Neural cell (in vitro differentiated cells): ENCODE measurements around the gene CRADD. TPM values are rescaled to one million over a fixed set of nuclear protein-coding genes. Genes with fewer than 3 reads are reported as not detected.

Experiments used
- H2AFZ ChIP-seq: fragments of 200-600, 300-800 bp; sonication (generic), shearing (Covaris generic); 2 replicates; pipeline ENCODE4 v1.6.0; 2014; ENCODE audit warnings: low read depth, mild to moderate bottlenecking, antibody characterized with exemption, low read length, moderate library complexity
- H3F3A ChIP-seq: fragments of 200-600 bp; shearing (Covaris generic); 2 replicates; pipeline ENCODE4 v1.6.1; 2016; ENCODE audit warnings: mild to moderate bottlenecking, moderate library complexity, mixed read lengths, antibody characterized with exemption, low read length; ENCODE audit not compliant: insufficient read depth, poor library complexity, severe bottlenecking
- H3K27ac ChIP-seq: fragments of 200-600, 300-800 bp; sonication (generic), shearing (Covaris generic); 2 replicates; pipeline ENCODE4 v1.5.1; 2014; ENCODE audit warnings: mild to moderate bottlenecking, low read length, moderate library complexity
- H3K27me3 ChIP-seq: fragments of 300-800, 200-600 bp; sonication (generic), shearing (Covaris generic); 2 replicates; pipeline ENCODE4 v1.6.0; 2014; ENCODE audit warnings: mild to moderate bottlenecking, low read depth, low read length, moderate library complexity; ENCODE audit not compliant: insufficient read depth
- H3K36me3 ChIP-seq: fragments of 300-800, 200-600 bp; sonication (generic), shearing (Covaris generic); 2 replicates; pipeline ENCODE4 v1.5.1; 2014; ENCODE audit warnings: mild to moderate bottlenecking, antibody characterized with exemption, low read length, moderate library complexity; ENCODE audit not compliant: insufficient read depth
- H3K4me2 ChIP-seq: fragments of 300-800, 200-600 bp; sonication (generic), shearing (Covaris generic); 2 replicates; pipeline ENCODE4 v1.6.0; 2014; ENCODE audit warnings: mild to moderate bottlenecking, low read length
- H3K4me3 ChIP-seq: fragments of 300-800, 200-600 bp; sonication (generic), shearing (Covaris generic); 2 replicates; pipeline ENCODE4 v1.5.1; 2014; ENCODE audit warnings: mild to moderate bottlenecking, low read length, moderate library complexity
- H3K79me2 ChIP-seq: fragments of 200-600 bp; shearing (Covaris generic); replicated peaks from 2 replicates; pipeline ENCODE4 v1.6.0; 2014; ENCODE audit warnings: mild to moderate bottlenecking, low read length, moderate library complexity; ENCODE audit not compliant: insufficient read depth
- H3K9ac ChIP-seq: fragments of 300-800, 200-600 bp; sonication (generic), shearing (Covaris generic); 2 replicates; pipeline ENCODE4 v1.6.1; 2016; ENCODE audit warnings: mild to moderate bottlenecking, low read length, mixed read lengths
- H3K9me2 ChIP-seq: fragments of 200-600 bp; shearing (Covaris generic); 2 replicates; pipeline ENCODE4 v1.6.1; 2016; ENCODE audit warnings: mild to moderate bottlenecking, low read length, mixed read lengths; ENCODE audit not compliant: insufficient read depth
- H3K9me3 ChIP-seq: fragments of 200-600, 300-800 bp; sonication (generic), shearing (Covaris generic); 2 replicates; pipeline ENCODE4 v1.6.1; 2016; ENCODE audit warnings: mild to moderate bottlenecking, mixed run types, low read length, moderate library complexity, mixed read lengths
- H4K20me1 ChIP-seq: fragments of 200-600 bp; shearing (Covaris generic); 2 replicates; pipeline ENCODE4 v1.6.1; 2016; ENCODE audit warnings: mild to moderate bottlenecking, mixed run types; ENCODE audit not compliant: insufficient read depth
- CTCF ChIP-seq: fragments of 450-650 bp; IDR thresholded peaks from 2 replicates; pipeline ENCODE4 v1.5.1; 2014; ENCODE audit warnings: antibody characterized with exemption, mild to moderate bottlenecking, moderate library complexity; ENCODE audit not compliant: poor library complexity, severe bottlenecking
- EP300 ChIP-seq: fragments of 450-650 bp; conservative IDR thresholded peaks from 2 replicates; pipeline ENCODE4 v1.6.1; 2014; ENCODE audit warnings: antibody characterized with exemption, mild to moderate bottlenecking, moderate library complexity; ENCODE audit not compliant: poor library complexity, severe bottlenecking
- EZH2 ChIP-seq: fragments of 200-600, 300-800 bp; shearing (Covaris generic), sonication (generic); IDR thresholded peaks from 2 replicates; pipeline ENCODE4 v1.6.1; 2014; ENCODE audit warnings: antibody characterized with exemption, low read length, borderline replicate concordance, mild to moderate bottlenecking; ENCODE audit not compliant: insufficient read depth, poor library complexity, severe bottlenecking
- MXI1 ChIP-seq: fragments of 450-650 bp; conservative IDR thresholded peaks from 2 replicates; pipeline ENCODE4 v1.6.1; 2014; ENCODE audit warnings: antibody characterized with exemption, mild to moderate bottlenecking; ENCODE audit not compliant: poor library complexity, severe bottlenecking
- POLR2AphosphoS5 ChIP-seq: IDR thresholded peaks from 2 replicates; pipeline ENCODE4 v1.6.1; 2012
- RAD21 ChIP-seq: fragments of 450-650 bp; conservative IDR thresholded peaks from 2 replicates; pipeline ENCODE4 v1.6.1; 2014; ENCODE audit warnings: antibody characterized with exemption, mild to moderate bottlenecking, moderate library complexity
- REST ChIP-seq: IDR thresholded peaks from 2 replicates; pipeline ENCODE4 v1.6.1; 2012; ENCODE audit warnings: borderline replicate concordance
- SMC3 ChIP-seq: fragments of 450-650 bp; conservative IDR thresholded peaks from 2 replicates; pipeline ENCODE4 v1.6.1; 2014; ENCODE audit warnings: antibody characterized with exemption, mild to moderate bottlenecking, moderate library complexity; ENCODE audit not compliant: poor library complexity
- TAF1 ChIP-seq: IDR thresholded peaks from 2 replicates; pipeline ENCODE4 v1.6.1; 2012; ENCODE audit warnings: low read depth
- polyA plus RNA-seq: library from polyadenylated mRNA; depleted of rRNA; stranded (reverse); fragments of >200 nt; gene quantifications from 2 replicates; pipeline ENCODE4 v1.2.3, GENCODE V29; 2014

CRADD gene
- polyA plus RNA-seq, 1 donor from 2014 or later: 23.5 TPM

- TF ChIP-seq EZH2 (no peak), SMC3 (no peak), TAF1 (no peak)
Measured at GRCh38 chr12:93737457-93738198, 60.5 kb downstream of the CRADD start (continued).

GRCh38 chr12:93738199-93739058 lies 61.3 kb downstream of the CRADD start:
- no peaks in the 10 kb centered on the region for H3K9me3 ChIP-seq
- H3K4me2 ChIP-seq: no peak overlapping the region
- no peaks in the 10 kb centered on the region for H3K79me2 ChIP-seq
- no peak overlapping the region for H3K27ac ChIP-seq
- H3K4me3 ChIP-seq: no peak overlapping the region
- no peaks in the 10 kb centered on the region for H3K36me3 ChIP-seq
- no peak overlapping the region for H2AFZ ChIP-seq
- no peak for TF ChIP-seq CTCF
- TF ChIP-seq REST: no peak
- TF ChIP-seq EP300: no peak
- TF ChIP-seq SMC3: no peak
- no peak for TF ChIP-seq MXI1
- TF ChIP-seq RAD21: no peak
- no peak overlapping the region for H3K9ac ChIP-seq
- H4K20me1 ChIP-seq: no peaks in the 10 kb centered on the region
- H3F3A ChIP-seq: peaks cover 2% of the 10 kb centered on the region
- no peaks in the 10 kb centered on the region for H3K9me2 ChIP-seq
- peaks cover 12% of the 10 kb centered on the region for H3K27me3 ChIP-seq

- peaks cover 2% of the 10 kb centered on the region for H3F3A ChIP-seq
- H3K9me3 ChIP-seq: no peaks in the 10 kb centered on the region
- no peaks in the 10 kb centered on the region for H3K9me2 ChIP-seq
- no peak overlapping the region for H3K9ac ChIP-seq
- H2AFZ ChIP-seq: no peak overlapping the region
- no peak overlapping the region for H3K27ac ChIP-seq
- TF ChIP-seq TAF1: no peak
- TF ChIP-seq EP300: no peak
- no peak for TF ChIP-seq MXI1
- TF ChIP-seq REST: no peak
- no peak for TF ChIP-seq CTCF
- no peak for TF ChIP-seq EZH2
- no peak for TF ChIP-seq RAD21
- no peak for TF ChIP-seq SMC3
- TF ChIP-seq POLR2AphosphoS5: no peak
- no peaks in the 10 kb centered on the region for H4K20me1 ChIP-seq
- no peak overlapping the region for H3K4me2 ChIP-seq
- no peaks in the 10 kb centered on the region for H3K36me3 ChIP-seq
- H3K4me3 ChIP-seq: no peak overlapping the region
- peaks cover 13% of the 10 kb centered on the region for H3K27me3 ChIP-seq
- H3K79me2 ChIP-seq: no peaks in the 10 kb centered on the region
Measured at GRCh38 chr12:93740751-93741150, 63.6 kb downstream of the CRADD start.
